Brain microvascular endothelial cell (primary cell): ENCODE results near the gene TIMP2.
"Not testable (repeated sequence)": the region's sequence is repeated elsewhere in the genome, so short reads cannot be mapped to it uniquely, and the experiment has no call there.

Experiments used
- DNase-seq: peaks from one replicate; pipeline ENCODE4 v3.0.0-alpha.2; 2020
- H3K27ac ChIP-seq: fragments of 250-450 bp; sonication (Bioruptor Pico); 2 replicates; pipeline ENCODE4 v1.5.1; 2020; ENCODE audit warnings: mild to moderate bottlenecking, moderate library complexity
- H3K27me3 ChIP-seq: fragments of 250-450 bp; sonication (Bioruptor Pico); replicated peaks from 2 replicates; pipeline ENCODE4 v1.5.1; 2020; ENCODE audit warnings: mild to moderate bottlenecking
- H3K36me3 ChIP-seq: fragments of 250-450 bp; sonication (Bioruptor Pico); replicated peaks from 2 replicates; pipeline ENCODE4 v1.5.1; 2020; ENCODE audit warnings: mild to moderate bottlenecking
- H3K4me3 ChIP-seq: 2 replicates; pipeline ENCODE4 v1.5.1; 2011; ENCODE audit warnings: low read depth, mild to moderate bottlenecking, control low read depth, low read length, moderate library complexity
- in situ Hi-C: cut with HindIII; loops from 2 replicates; pipeline ENCODE4 v1.10.0; 2017; ENCODE audit warnings: low sequenced_read_pairs, low pct_ligation_motif_present
- TF ChIP-seq, protein P1 (sequence below): IDR thresholded peaks from 2 replicates; pipeline ENCODE4 v1.5.1; 2011; ENCODE audit warnings: low read depth, mild to moderate bottlenecking, moderate library complexity, low read length, control low read depth, inconsistent platforms; ENCODE audit errors: missing control alignments

Gene TIMP2

GRCh38 chr17:78892936-78893379, 32.2 kb downstream of the TIMP2 start:
- Histone ChIP-seq H3K4me3 (no peak overlapping the region), H3K27ac (no peak overlapping the region), H3K27me3 (no peaks in the 10 kb centered on the region), H3K36me3 (peaks cover 14% of the 10 kb centered on the region)
- DNase-seq: no peak
- TF ChIP-seq, protein P1, sequence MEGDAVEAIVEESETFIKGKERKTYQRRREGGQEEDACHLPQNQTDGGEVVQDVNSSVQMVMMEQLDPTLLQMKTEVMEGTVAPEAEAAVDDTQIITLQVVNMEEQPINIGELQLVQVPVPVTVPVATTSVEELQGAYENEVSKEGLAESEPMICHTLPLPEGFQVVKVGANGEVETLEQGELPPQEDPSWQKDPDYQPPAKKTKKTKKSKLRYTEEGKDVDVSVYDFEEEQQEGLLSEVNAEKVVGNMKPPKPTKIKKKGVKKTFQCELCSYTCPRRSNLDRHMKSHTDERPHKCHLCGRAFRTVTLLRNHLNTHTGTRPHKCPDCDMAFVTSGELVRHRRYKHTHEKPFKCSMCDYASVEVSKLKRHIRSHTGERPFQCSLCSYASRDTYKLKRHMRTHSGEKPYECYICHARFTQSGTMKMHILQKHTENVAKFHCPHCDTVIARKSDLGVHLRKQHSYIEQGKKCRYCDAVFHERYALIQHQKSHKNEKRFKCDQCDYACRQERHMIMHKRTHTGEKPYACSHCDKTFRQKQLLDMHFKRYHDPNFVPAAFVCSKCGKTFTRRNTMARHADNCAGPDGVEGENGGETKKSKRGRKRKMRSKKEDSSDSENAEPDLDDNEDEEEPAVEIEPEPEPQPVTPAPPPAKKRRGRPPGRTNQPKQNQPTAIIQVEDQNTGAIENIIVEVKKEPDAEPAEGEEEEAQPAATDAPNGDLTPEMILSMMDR: no peak
- in situ Hi-C loops: no loop called here

DNA sequence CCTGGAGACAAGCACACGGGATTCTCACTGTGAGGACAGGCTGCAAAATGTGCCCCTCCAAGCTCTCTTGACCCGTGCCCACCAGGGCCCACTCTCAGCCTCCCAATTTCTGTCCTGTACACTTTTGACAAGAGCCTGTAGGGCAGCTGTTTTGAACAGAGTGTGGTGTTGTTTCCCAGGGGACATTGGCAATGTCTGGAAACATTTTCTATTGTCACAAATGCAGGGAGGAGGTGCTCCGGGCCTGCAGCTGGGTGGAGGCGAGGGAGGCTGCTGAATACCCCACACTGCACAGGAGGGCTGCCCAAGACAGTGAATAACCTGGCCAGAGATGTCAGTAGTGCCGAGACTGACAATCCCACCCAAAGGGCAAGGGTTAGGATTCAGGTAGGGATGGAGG, 32.7 kb downstream of the TIMP2 start:
- DNase-seq: no peak
- in situ Hi-C loops: no loop called here
- H3K27ac ChIP-seq: no peak overlapping the region
- TF ChIP-seq, protein P1: no peak
- H3K36me3 ChIP-seq: peaks cover 9% of the 10 kb centered on the region
- H3K4me3 ChIP-seq: no peak overlapping the region
- H3K27me3 ChIP-seq: no peaks in the 10 kb centered on the region

- peaks cover 9% of the 10 kb centered on the region for H3K36me3 ChIP-seq
- in situ Hi-C loops: no loop called here
- TF ChIP-seq, protein P1: no peak
- no peak overlapping the region for H3K27ac ChIP-seq
- DNase-seq: no peak
- H3K4me3 ChIP-seq: no peak overlapping the region
- no peaks in the 10 kb centered on the region for H3K27me3 ChIP-seq
Measured at GRCh38 chr17:78892062-78892456, 33.1 kb downstream of the TIMP2 start.

- in situ Hi-C loops: no loop called here
- DNase-seq: no peak
- no peaks in the 10 kb centered on the region for H3K27me3 ChIP-seq
- H3K4me3 ChIP-seq: no peak overlapping the region
- peaks cover 9% of the 10 kb centered on the region for H3K36me3 ChIP-seq
- no peak overlapping the region for H3K27ac ChIP-seq
- TF ChIP-seq, protein P1: no peak
Measured at GRCh38 chr17:78891406-78892061, 33.7 kb downstream of the TIMP2 start.

- Histone ChIP-seq H3K36me3 (peaks cover 9% of the 10 kb centered on the region), H3K27me3 (no peaks in the 10 kb centered on the region), H3K4me3 (no peak overlapping the region), H3K27ac (no peak overlapping the region)
- TF ChIP-seq, protein P1: no peak
- no peak for DNase-seq
- in situ Hi-C loops: no loop called here
Measured at GRCh38 chr17:78890498-78890897, 34.7 kb downstream of the TIMP2 start.

- H3K36me3 ChIP-seq, H3K27me3 ChIP-seq, H3K4me3 ChIP-seq, in situ Hi-C loops, H3K27ac ChIP-seq, DNase-seq: not testable (repeated sequence)
Measured at GRCh38 chr17:78890096-78890495, 35.1 kb downstream of the TIMP2 start.
